GM13977 (cell line): ENCODE measurements around the gene NANOS2.
A peak's percentile ranks its signal among the peaks of the same experiment; 100 is the strongest.

Experiments used
- DNase-seq: peaks from one replicate; pipeline ENCODE4 v3.0.0; 2012; ENCODE audit warnings: low spot score
- in situ Hi-C: fragments of 300-500 bp; cut with MboI; formaldehyde crosslinking; loops from one replicate; pipeline ENCODE4 v1.12.0; 2022; ENCODE audit warnings: low sequenced_read_pairs, low pct_unique_long_range_greater_than_20kb, mixed read lengths, inconsistent platforms; ENCODE audit not compliant: unreplicated experiment
- TF ChIP-seq, protein P1 (sequence below): IDR thresholded peaks from 2 replicates; pipeline ENCODE4 v1.5.1; 2012; ENCODE audit warnings: mild to moderate bottlenecking, control low read depth; ENCODE audit not compliant: insufficient read depth; ENCODE audit errors: extremely low read depth, missing control alignments

Gene NANOS2

DNA sequence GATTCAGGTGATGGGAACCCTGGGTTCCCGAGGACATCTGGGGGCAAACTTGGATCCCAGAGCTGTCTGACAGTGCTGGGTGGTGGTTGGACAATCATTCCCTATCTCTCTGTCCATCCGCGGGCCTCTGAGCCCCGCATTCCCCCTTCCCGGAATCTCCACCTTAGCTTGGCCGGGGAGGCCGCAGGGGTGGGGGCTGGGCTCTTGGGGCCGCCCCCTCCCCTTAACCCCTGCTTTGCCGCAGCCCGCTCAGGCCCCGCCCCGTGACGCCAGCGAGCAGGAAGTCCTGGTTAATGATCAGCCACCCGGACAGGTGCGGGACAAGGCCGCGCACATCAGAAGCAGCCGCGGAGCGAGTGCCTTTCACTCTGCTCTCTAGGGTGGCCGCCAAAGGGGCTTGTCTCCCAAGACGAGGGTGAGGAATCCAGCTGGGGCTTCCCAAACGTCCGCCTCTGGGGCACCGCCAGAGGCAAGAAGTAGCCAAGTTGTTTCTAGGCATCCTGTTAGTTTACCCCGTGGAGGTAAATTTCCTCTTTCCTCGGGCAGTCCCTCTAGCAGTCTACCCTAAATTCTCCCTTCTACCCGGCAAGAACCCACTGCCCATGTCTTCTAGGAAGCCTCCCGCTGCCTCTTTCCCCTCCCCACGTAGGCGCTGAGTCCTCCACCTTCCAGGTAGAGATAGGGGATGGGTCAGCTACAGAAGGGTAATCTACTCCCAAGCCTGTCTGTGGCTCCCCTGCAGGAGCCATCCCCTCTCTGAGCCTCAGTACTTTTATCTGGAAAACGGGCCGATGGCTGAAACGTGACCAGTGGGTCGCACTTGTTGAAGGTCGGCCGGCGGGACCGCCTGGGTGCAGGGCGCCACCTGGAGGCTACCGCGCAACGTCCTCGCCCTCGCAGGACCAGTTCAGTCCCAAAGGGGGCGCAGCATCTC, 31.7 kb downstream of the NANOS2 start:
- TF ChIP-seq, protein P1, sequence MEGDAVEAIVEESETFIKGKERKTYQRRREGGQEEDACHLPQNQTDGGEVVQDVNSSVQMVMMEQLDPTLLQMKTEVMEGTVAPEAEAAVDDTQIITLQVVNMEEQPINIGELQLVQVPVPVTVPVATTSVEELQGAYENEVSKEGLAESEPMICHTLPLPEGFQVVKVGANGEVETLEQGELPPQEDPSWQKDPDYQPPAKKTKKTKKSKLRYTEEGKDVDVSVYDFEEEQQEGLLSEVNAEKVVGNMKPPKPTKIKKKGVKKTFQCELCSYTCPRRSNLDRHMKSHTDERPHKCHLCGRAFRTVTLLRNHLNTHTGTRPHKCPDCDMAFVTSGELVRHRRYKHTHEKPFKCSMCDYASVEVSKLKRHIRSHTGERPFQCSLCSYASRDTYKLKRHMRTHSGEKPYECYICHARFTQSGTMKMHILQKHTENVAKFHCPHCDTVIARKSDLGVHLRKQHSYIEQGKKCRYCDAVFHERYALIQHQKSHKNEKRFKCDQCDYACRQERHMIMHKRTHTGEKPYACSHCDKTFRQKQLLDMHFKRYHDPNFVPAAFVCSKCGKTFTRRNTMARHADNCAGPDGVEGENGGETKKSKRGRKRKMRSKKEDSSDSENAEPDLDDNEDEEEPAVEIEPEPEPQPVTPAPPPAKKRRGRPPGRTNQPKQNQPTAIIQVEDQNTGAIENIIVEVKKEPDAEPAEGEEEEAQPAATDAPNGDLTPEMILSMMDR = peak; percentile 100
- peak; percentile 93 for DNase-seq
- in situ Hi-C loops = no loop called here

DNA sequence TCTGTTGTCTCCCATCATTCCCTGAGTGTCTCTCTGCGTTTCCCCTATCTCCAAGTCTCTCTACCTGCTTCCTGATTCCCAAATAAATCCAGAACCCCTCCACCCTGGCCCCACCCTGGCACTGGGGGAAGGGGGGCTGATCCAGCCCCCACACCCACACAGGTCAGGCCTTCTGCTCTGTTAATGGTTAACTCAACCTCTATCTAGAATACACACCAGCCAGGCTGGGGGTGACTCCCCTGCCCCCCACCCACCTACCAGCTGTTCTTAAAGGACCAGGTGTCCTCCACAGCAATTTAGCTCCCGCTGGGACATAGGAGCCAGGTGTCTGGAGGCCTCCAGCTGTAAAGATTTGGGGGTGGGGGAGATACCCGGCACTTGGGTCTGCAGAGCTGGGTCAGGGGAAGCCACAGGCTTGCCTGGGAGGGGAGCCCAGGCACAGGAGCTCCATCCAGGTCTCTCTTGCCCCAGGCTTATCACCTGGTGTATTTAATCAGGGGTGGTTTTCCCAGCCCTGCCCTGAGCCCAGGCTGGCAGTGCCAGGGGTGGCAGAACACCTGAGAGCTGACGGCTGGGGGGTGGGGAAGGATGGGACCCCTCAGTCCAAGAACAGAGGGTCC, 32.6 kb downstream of the NANOS2 start:
- DNase-seq = no peak
- TF ChIP-seq, protein P1 = no peak
- in situ Hi-C loops = no loop called here

DNA sequence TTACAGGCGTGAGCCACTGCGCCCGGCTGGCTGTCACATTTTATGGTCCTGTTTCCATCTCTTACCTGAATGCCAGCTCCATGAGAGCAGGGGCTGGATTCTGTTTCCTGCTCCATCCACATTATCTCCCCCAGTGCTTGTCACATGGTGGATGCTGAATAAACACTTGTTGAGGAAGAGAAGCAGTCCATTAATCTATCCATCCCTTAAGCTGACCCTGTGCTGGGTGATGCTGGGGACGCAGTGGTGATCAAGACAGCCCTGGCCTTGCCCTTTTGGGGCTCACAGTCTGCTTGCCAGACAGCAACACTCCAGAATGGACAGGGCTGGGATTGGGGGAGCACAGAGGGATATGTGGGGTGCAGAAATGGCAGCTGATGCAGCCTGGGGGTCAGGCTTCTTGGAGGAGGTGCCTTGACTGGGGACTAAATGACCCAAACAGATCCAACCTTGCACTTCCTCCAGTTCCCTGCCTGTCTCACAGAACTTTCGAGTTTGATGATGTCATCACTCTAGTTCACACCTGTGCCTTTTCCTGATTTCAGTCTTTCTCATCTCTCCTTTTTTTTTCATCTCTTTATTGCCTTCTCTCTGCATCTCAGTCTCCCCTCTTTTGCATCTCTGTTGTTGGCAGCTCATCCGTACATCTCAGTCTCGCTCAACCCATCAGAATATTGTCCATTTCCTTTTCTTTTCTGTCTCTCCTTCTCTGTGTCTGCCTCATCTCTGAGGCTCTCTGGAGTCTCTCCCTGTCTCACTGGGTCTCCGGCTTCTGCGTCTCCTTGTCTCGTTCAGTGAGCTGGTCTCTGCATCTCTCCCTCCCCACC, 33.3 kb downstream of the NANOS2 start:
- DNase-seq = no peak
- in situ Hi-C loops = no loop called here
- TF ChIP-seq, protein P1 = no peak

DNA sequence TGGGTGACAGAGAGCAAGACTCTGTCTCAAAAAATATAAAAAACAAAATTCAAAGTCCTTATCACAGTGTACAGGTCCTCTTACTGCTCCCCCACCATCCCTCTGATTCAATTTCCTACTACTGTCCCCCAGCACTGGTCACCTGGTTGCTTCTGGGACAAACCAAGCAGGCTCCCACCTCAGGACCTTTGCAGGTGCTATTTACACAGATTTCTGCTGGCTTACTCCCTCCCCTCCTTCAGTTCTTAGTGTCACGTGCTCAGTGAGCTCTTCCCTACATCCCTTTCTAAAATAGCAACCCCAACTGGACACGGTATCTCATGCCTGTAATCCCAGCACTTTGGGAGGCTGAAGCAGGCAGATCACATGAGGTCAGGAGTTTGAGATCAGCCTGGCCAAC, 34.6 kb downstream of the NANOS2 start:
- TF ChIP-seq, protein P1 = no peak
- no peak for DNase-seq
- in situ Hi-C loops = no loop called here

DNA sequence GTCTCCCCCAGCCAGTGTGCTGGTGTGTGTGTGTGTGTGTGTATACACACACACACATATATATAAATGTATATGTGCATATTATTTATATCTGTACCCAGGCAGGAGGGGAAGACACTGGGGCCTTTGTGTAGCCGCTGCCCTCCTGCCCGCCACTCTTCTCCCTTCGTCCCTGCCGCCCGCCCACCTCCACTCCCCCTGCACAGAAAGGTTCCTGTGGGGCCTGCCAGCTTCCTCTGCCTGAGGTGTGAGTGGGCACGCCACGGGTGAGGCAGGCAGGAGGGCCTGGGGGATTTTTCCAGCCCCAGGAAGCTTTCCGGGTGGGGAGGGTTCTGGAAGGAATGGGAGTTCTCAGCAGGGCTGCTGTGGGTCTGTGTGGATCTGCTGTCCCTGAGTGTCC, 35.5 kb downstream of the NANOS2 start:
- TF ChIP-seq, protein P1 = no peak
- in situ Hi-C loops = no loop called here

DNA sequence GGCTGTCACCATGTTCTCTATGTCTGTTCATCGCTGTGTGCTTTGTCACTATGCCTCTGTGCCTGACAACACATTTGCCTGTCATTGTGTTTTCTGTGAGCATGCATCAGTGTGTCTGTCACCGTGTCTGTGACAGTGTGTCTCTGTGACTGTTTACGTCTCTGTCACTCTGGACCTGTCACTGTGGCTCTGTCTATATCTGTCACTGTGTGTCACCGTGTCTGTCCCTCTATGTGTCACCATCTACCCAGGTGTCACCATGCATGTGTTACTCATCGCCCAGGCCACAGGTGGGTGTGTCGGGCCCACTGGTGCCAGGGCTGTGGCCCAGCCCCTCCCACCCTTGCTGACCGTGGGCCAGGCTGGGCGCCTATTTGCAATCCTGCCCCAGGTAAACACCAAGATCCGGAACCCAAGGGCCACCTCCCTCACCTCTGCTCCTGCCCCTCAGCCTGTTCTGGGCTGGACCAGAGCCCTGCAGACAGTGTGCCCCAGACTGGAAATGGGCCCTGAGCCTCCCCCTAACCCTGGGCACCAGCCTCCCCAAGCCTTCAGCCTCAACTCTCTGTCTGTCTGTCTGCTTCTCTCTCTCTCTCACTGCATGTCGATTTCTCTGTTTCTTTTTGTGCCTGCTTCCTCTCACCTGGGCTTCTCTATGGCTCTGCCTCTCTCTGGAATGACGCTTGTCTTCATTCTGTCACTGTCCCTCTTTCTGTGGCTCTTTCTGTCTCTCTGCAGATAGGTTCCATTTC, 36.4 kb downstream of the NANOS2 start:
- in situ Hi-C loops = no loop called here
- TF ChIP-seq, protein P1 = no peak
- DNase-seq = no peak

More for the DNA sequence above, 35.5 kb downstream of the NANOS2 start:
- no peak for DNase-seq
